COR-L47 (cell line): ENCODE data around the gene NCOR2.

Source experiments
- DNase-seq: peaks from one replicate; lab custom pipeline; 2025; lab: John Stamatoyannopoulos, UW

NCOR2 gene

GRCh38 chr12:124559182-124560017 is 8.0 kb downstream of the NCOR2 start:
- no peak for DNase-seq

- no peak for DNase-seq
Observed at GRCh38 chr12:124558313-124558712, 9.1 kb downstream of the NCOR2 start.

GRCh38 chr12:124557518-124558223 is 9.7 kb downstream of the NCOR2 start:
- peak; percentile 81 for DNase-seq

- DNase-seq, result peak; percentile 39
Observed at GRCh38 chr12:124556896-124557501, 10.4 kb downstream of the NCOR2 start.

GRCh38 chr12:124556074-124556466 is 11.3 kb downstream of the NCOR2 start:
- DNase-seq, result no peak

GRCh38 chr12:124555168-124556073 is 12.0 kb downstream of the NCOR2 start:
- DNase-seq, result no peak

GRCh38 chr12:124554429-124555029 is 12.9 kb downstream of the NCOR2 start:
- DNase-seq, result no peak

GRCh38 chr12:124553862-124554428 is 13.5 kb downstream of the NCOR2 start:
- no peak for DNase-seq

- DNase-seq, result peak; percentile 73
Observed at GRCh38 chr12:124551268-124552144, 15.9 kb downstream of the NCOR2 start.

- DNase-seq, result peak; percentile 41
Observed at GRCh38 chr12:124550123-124551089, 17.0 kb downstream of the NCOR2 start.

- DNase-seq, result no peak
Observed at GRCh38 chr12:124549629-124550028, 17.8 kb downstream of the NCOR2 start.

- no peak for DNase-seq
Observed at GRCh38 chr12:124548854-124549378, 18.5 kb downstream of the NCOR2 start.

GRCh38 chr12:124547626-124548025 is 19.8 kb downstream of the NCOR2 start:
- DNase-seq, result no peak

GRCh38 chr12:124545508-124546418 is 21.6 kb downstream of the NCOR2 start:
- no peak for DNase-seq

GRCh38 chr12:124544983-124545382 is 22.4 kb downstream of the NCOR2 start:
- no peak for DNase-seq

GRCh38 chr12:124544311-124544970 is 23.0 kb downstream of the NCOR2 start:
- no peak for DNase-seq
